H1 (cell line): Measurements from ENCODE around the gene TRIM23. TPM values are rescaled to one million over a fixed set of nuclear protein-coding genes. Genes with fewer than 3 reads are reported as not detected.

Source experiments
- ASH2L ChIP-seq: fragments of 200-600, 300-600 bp; sonication (generic); IDR thresholded peaks from one replicate; pipeline ENCODE4 v1.7.1; 2017; ENCODE audit warnings: low read length
- JUN ChIP-seq: IDR thresholded peaks from 2 replicates; pipeline ENCODE4 v1.6.1; 2011; ENCODE audit warnings: low read depth, mild to moderate bottlenecking, improper control_type of control experiment, low read length
- MAX ChIP-seq: IDR thresholded peaks from 2 replicates; pipeline ENCODE4 v1.6.1; 2012; ENCODE audit warnings: inconsistent platforms
- NANOG ChIP-seq: IDR thresholded peaks from 2 replicates; pipeline ENCODE4 v1.6.1; 2011; ENCODE audit warnings: low read length, low read depth, mild to moderate bottlenecking, inconsistent platforms; ENCODE audit not compliant: insufficient read depth, poor library complexity, severe bottlenecking
- PHF8 ChIP-seq: fragments of 200-600 bp; sonication (generic); conservative IDR thresholded peaks from 2 replicates; pipeline ENCODE4 v1.7.1; 2012; ENCODE audit warnings: low read depth, mild to moderate bottlenecking, inconsistent platforms, low read length, moderate library complexity
- TAF7 ChIP-seq: optimal IDR thresholded peaks from 2 replicates; pipeline ENCODE3; 2011; ENCODE audit warnings: low read depth, mild to moderate bottlenecking, inconsistent platforms, low read length, moderate library complexity, borderline replicate concordance
- polyA plus RNA-seq, 7 experiments: library from polyadenylated mRNA; depleted of rRNA in 3 of 7; stranded (reverse) in 5 of 7; unstranded in 2 of 7; fragments of >200 nt in 5 of 7; fragments of 200-250 nt in 2 of 7; gene quantifications; 1 replicate in 5 of 7; 2 replicates in 1 of 7; 4 replicates in 1 of 7; pipeline versions ENCODE4 v1.2.1 to v1.2.3, GENCODE V29; 2011 to 2013; ENCODE audit warnings: missing spikeins in 2 of 7, mixed read lengths in 2 of 7
- total RNA-seq: library from RNA; stranded (reverse); fragmentation: NEBNext Ultra II Directional; extraction: Animal tissue kit (Norgen Biotek cat#: 25700); gene quantifications from 2 replicates; pipeline ENCODE4 v1.2.1, GENCODE V29; 2021

TRIM23 gene
- total and polyA plus RNA-seq, 2 of the 8 experiments (the other 6 are each of a cell fraction or from before 2014, with no cell fraction given), result 2.5 to 11.7 TPM

- TF ChIP-seq PHF8, result no peak
- no peak for TF ChIP-seq NANOG
- no peak for TF ChIP-seq ASH2L
- no peak for TF ChIP-seq JUN
- TF ChIP-seq TAF7, result no peak
- no peak for TF ChIP-seq MAX
- TF ChIP-seq, all 59 proteins: peak for 0
Measured at GRCh38 chr5:65555287-65555686, 68.8 kb downstream of the TRIM23 start (continued).
